ENCODE data around the gene CD6. TPM values are rescaled to one million over a fixed set of nuclear protein-coding genes. Genes with fewer than 3 reads are reported as not detected.

The CD6 gene
- total and polyA plus RNA-seq, 9 donors, result 0.42 to 3.4 (median 0.69) TPM

DNA sequence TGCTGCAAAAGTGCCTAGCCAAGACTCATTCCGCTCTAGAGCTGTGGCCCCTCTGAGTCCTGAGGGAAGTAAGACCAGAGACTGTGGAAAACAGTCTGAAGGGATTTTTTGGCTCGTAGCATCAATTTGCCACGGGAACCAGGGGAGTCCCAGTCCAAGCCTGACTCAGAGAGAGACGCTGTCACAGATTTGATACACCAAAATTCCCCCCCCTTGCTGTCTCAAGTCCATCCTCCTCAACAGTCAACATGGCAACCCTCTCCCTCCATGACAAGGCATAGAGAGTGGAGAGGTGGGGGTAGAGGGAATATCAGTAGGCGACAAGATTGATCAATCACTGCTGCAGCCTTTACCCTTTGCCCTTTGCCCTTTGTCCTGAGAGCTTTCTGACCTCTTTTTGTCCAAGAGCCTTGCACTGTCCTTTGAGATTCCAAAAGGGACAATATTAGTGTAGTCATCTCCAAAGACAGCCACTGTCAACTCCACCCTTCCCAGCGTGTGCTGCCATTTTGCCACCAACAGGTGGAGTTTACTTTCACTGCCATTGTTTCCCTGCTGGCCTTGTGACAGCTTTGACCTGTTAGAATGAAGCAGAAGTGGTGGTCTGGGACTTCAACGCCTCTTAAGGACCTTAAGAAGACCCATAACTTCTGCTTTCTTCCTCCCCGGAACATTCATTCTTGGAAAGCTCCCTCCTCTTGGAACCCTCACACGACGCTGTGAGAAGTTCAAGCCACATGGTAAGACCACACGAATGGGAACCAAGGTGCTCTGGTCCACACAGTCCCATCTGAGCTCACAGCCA, 26.8 kb upstream of the CD6 start:
- H3K27ac ChIP-seq, result no peak overlapping the region
- WGBS, 3 donors, result 88 to 93% (median 89%) methylated on average over 11 of the region's 11 CpGs
- H3K9me3 ChIP-seq, result no peaks in the 10 kb centered on the region
- H3K36me3 ChIP-seq, result no peaks in the 10 kb centered on the region
- intact Hi-C loops (cut with DNase I), result no loop called here
- H3K27me3 ChIP-seq, result no peaks in the 10 kb centered on the region
- H3K4me3 ChIP-seq, result no peak overlapping the region
- TF ChIP-seq POLR2A (IDR thresholded peaks at IDR 0.05), result no peak
- TF ChIP-seq, protein P1, sequence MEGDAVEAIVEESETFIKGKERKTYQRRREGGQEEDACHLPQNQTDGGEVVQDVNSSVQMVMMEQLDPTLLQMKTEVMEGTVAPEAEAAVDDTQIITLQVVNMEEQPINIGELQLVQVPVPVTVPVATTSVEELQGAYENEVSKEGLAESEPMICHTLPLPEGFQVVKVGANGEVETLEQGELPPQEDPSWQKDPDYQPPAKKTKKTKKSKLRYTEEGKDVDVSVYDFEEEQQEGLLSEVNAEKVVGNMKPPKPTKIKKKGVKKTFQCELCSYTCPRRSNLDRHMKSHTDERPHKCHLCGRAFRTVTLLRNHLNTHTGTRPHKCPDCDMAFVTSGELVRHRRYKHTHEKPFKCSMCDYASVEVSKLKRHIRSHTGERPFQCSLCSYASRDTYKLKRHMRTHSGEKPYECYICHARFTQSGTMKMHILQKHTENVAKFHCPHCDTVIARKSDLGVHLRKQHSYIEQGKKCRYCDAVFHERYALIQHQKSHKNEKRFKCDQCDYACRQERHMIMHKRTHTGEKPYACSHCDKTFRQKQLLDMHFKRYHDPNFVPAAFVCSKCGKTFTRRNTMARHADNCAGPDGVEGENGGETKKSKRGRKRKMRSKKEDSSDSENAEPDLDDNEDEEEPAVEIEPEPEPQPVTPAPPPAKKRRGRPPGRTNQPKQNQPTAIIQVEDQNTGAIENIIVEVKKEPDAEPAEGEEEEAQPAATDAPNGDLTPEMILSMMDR (IDR thresholded peaks at IDR 0.05), result no peak
- no peak for TF ChIP-seq EP300 (IDR thresholded peaks at IDR 0.05)
- H3K4me1 ChIP-seq (ENCODE audit: insufficient read depth), result no peaks in the 10 kb centered on the region
- DNase-seq, result no peak

DNA sequence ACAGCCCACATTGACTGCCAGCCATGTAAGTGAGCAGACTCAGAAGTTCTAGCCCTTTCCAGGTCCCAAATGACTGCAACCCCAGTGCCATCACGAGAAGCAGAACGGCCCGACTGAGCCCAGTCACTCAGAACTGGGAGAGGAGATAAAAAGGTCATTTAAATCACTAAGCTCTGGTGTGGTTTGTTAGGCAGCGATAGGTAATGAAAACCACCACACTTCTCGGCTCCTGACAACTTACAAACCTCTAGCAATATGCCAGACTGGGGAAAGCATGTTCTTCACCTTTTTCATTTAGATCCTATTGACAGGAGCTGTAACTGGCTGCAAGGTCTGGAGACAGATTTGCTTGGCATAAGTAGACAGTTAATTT, 26.2 kb upstream of the CD6 start:
- Histone ChIP-seq H3K36me3 (no peaks in the 10 kb centered on the region), H3K4me3 (no peak overlapping the region), H3K27ac (no peak overlapping the region), H3K27me3 (no peaks in the 10 kb centered on the region), H3K9me3 (no peaks in the 10 kb centered on the region), H3K4me1 (ENCODE audit: insufficient read depth) (peaks cover 1% of the 10 kb centered on the region)
- no peak for TF ChIP-seq POLR2A (IDR thresholded peaks at IDR 0.05)
- TF ChIP-seq EP300 (IDR thresholded peaks at IDR 0.05), result no peak
- TF ChIP-seq, protein P1 (IDR thresholded peaks at IDR 0.05), result no peak
- intact Hi-C loops (cut with DNase I), result no loop called here
- 89 to 95% (median 89%) methylated on average over 5 of the region's 5 CpGs for WGBS, 3 donors
- DNase-seq, result no peak

DNA sequence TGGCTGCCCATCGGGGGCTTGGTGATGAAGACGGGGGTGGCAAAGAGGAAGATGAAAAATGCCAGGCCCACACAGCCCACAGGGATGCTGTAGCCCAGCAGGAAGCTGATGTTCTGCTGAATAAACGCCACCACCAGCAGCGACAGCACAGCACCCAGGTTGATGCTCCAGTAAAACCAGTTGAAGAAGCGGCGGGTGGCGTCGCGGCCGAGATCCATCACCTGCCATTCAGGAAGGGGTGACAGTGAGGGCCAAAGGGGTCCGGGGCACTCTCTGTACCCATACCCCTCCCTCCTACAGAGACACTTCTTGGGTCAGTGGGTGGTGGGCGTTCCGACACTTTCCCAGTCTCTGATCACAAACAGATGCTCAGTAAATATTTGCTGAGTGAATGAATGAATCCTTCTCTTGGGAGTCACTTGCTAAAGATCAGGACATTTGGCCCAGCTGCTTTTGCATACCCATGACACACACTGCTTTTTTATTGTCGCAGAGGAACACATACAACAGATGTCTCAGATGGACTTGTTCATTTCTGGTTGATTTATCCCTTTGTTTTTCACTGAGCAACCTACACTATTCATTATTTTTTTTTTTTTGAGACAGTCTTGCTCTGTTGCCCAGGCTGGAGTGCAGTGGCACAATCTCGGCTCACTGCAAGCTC, 24.7 kb upstream of the CD6 start:
- H3K4me1 ChIP-seq (ENCODE audit: insufficient read depth), result peaks cover 8% of the 10 kb centered on the region
- intact Hi-C loops (cut with DNase I), result no loop called here
- H3K4me3 ChIP-seq, result no peak overlapping the region
- H3K27me3 ChIP-seq, result no peaks in the 10 kb centered on the region
- TF ChIP-seq EP300 (IDR thresholded peaks at IDR 0.05) (no peak), POLR2A (IDR thresholded peaks at IDR 0.05) (no peak)
- TF ChIP-seq, protein P1 (IDR thresholded peaks at IDR 0.05), result no peak
- no peak for DNase-seq
- no peaks in the 10 kb centered on the region for H3K36me3 ChIP-seq
- no peaks in the 10 kb centered on the region for H3K9me3 ChIP-seq
- 87 to 90% (median 89%) methylated on average over 15 of the region's 15 CpGs for WGBS, 3 donors
- H3K27ac ChIP-seq, result no peak overlapping the region

DNA sequence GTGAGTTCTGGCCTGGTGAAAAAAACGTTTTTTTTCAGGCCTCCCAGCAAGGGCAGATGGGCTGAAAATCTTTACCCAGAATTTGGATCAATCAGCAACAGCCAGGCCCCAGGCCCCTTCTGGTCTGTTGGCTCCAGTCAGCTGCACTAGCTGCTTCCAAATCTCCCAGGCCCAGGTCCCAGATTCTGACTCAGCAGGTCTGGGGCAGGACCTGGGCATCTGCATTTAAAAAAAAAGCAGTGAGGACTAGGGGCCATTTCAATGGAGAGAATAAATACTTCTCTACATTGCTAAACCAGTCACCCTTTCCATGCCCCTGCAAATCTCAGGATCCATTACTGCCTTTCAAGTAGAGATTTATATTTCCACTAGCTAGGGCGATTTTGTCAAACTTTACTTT, 23.8 kb upstream of the CD6 start:
- DNase-seq, result no peak
- H3K4me1 ChIP-seq (ENCODE audit: insufficient read depth), result peaks cover 8% of the 10 kb centered on the region
- no peaks in the 10 kb centered on the region for H3K9me3 ChIP-seq
- no peak for TF ChIP-seq POLR2A (IDR thresholded peaks at IDR 0.05)
- TF ChIP-seq, protein P1 (IDR thresholded peaks at IDR 0.05), result no peak
- 38 to 49% (median 40%) methylated on average over 2 of the region's 2 CpGs for WGBS, 3 donors
- no peaks in the 10 kb centered on the region for H3K36me3 ChIP-seq
- no peaks in the 10 kb centered on the region for H3K27me3 ChIP-seq
- intact Hi-C loops (cut with DNase I), result no loop called here
- no peak overlapping the region for H3K4me3 ChIP-seq
- no peak overlapping the region for H3K27ac ChIP-seq

All from ovary (tissue), 9 donors.